GM19463 (cell line): ENCODE measurements around the gene SKIC3.
A peak's percentile ranks its signal among the peaks of the same experiment; 100 is the strongest.

Experiments
- ATAC-seq: cut with Tn5 transposase; IDR thresholded peaks from one replicate; pipeline ENCODE4 v1.9.1; 2021; ENCODE audit warnings: mild to moderate bottlenecking, moderate library complexity; ENCODE audit not compliant: unreplicated experiment

SKIC3 gene

DNA sequence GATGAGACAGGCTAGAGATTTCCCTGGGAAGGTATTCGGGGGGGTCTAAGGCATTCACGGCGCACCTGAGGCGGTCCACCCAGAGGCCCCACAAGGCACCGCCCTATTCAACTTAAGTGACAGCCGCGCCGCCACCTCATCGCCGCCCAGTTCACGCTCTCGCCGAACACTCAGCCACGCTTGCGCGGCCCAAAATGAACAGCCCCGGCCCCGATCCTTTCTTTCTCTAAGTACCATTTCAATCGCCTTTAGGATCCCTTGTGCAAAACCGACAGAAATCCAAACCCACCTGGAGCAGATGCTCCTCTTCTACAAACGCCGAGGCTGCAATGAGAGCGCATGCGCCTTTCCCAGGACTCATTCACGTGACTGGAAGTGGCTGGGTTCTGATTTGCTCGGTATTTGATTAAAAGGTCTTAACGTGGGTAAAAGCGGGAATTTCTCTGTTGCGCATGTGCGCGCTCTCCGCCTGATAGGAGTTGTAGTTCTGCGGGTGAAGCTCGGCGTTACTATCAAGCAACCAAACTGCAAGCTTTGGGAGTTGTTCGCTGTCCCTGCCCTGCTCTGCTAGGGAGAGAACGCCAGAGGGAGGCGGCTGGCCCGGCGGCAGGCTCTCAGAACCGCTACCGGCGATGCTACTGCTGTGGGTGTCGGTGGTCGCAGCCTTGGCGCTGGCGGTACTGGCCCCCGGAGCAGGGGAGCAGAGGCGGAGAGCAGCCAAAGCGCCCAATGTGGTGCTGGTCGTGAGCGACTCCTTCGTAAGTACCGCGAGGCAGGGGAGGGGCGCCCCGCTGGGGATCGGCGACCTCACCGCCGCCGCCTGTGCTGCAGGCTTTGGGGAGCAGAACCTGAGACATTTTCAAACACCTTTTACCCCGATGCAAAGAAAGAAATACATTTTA lies at the start of gene SKIC3, which contains the start of gene ARSK:
Gene SKIC3 (minus strand): TSS at position 331 of the 902 bp plus-strand sequence. CDS start 7,827 bp downstream, outside the sequence.
Gene ARSK (plus strand): TSS at position 455 of the 902 bp plus-strand sequence. CDS start 178 bp downstream, at position 633.
- peak; percentile 84 for ATAC-seq

DNA sequence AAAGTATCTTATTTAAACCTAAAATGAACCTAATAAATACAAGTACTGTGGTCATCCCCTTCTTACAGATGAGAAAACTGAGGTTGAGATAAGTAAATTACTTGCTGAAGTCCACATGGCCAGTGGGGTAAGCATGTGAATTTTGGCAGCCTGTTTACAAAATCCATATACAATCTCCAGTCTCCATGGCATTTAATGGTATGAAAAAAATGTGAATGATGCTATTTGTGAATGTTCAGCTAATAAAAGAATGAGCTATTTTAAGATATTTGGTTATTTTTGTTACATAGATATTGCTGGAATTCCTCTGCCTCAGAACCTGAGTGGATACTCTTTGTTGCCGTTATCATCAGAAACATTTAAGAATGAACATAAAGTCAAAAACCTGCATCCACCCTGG lies 45.8 kb upstream of the SKIC3 start:
- ATAC-seq = no peak

DNA sequence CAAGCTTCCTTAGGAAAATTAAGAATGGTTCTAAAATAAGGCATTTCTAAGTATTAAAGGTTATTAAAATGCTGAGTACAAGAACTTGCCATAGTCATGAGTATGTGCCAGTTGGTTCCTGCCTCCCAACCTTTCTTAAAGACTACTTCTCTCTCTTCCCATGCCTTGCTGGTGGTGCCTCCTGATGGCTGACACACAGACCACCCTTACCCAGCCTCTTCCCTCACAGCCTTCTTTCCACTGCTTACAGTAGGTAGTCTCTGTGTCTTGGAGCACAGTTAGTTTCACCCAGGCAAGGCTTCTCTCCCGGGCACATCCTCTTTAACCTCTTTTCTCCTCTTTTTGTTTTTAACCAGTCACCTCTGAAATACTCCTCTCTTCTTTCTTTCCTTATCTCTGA lies 44.5 kb upstream of the SKIC3 start:
- no peak for ATAC-seq

DNA sequence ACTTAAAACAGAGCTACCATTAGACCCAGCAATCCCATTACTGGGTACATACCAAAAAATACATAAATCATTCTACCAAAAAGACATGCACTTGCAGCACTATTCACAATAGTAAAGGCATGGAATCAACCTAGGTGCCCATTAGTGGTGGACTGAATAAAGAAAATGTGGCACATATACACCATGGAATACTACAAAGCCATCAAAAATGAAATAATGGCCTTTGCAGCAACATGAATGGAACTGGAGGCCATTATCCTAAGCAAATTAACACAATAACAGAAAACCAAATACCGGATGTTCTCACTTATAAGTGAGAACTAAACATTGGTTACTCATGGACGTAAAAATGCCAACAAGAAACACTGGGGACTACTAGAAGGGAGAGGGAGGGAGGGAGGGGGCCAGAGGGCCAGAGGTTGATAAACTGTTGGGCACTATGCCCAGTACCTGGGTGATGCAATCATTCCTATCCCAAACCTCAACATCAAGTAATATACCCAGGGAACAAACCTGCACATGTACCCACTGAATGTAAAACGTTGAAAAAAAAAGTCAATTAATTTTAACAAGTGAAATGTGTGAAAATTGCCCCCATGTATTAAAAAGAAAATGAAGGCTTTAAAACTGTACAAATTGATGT lies 40.6 kb upstream of the SKIC3 start:
- no peak for ATAC-seq

DNA sequence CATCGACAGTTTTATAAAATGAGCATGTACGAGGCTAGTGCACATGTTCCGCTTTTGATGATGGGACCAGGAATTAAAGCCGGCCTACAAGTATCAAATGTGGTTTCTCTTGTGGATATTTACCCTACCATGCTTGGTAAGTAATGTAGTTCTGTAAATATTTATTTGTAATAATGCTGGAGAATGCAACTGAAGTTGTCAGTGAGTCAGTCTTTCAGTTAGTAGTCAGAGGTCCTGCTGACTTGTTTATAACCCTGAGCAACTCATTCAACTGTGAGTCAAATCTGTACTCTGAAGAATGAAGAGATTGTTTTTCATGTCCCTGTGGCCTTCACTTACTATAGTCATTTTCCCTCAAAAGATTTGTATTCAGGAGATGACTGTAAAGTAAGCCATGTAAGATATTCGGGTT lies 36.7 kb upstream of the SKIC3 start:
- ATAC-seq = peak; percentile 88

DNA sequence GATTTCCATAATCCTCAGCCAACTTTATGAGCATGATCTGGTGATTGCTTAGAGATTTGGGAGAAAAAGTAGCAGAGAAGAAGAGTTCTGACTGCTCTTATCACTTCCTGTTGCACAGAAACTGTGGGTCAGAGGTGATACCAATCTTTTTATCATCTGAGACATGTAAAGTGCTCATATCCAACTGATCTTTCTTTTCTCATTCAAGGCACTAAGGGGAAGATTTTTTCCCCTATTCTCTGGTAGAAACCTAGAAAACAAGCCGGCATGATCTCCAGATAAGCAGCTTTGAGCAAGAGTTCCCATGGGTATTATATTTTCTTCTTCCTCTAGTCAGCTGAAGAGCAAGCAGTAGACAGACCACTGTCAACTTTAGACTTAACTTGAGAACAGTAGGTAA lies 36.1 kb upstream of the SKIC3 start:
- ATAC-seq = no peak

DNA sequence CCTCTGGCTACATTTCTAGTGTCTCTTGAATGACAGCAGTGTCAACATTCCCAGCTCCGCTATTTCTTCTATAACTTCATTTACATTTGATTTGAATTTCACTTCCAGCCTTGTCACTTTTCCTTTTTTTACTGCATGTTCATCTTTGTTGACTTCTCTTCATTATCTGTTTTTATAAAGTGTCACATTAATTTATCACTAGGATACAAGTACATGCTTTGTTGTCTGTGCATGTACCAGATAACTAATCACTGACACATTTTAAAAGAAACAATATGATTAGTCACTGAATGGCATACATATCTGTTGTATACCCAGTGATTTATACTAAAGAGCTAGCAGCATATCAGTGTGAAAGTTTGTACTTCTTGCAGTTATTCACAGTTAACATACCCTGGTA lies 29.2 kb upstream of the SKIC3 start:
- no peak for ATAC-seq

DNA sequence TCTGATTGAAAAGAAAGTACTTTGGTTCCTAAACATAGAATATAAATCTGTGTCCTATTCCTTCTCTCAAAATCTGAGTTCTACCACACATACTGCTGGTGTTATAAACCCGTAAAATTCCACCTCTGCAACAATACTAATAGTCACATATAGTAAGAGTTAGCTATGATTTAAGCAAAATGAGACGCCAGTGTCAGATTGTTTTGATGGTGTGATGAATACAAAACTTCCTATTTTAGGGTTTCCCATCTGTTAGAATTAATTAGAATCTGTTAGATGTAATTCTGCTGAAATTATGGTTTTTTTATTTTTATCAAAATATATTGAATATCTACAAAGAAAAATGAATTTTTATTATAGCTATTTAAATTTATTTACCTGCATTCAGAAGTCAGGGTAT lies 26.8 kb upstream of the SKIC3 start:
- ATAC-seq = no peak

DNA sequence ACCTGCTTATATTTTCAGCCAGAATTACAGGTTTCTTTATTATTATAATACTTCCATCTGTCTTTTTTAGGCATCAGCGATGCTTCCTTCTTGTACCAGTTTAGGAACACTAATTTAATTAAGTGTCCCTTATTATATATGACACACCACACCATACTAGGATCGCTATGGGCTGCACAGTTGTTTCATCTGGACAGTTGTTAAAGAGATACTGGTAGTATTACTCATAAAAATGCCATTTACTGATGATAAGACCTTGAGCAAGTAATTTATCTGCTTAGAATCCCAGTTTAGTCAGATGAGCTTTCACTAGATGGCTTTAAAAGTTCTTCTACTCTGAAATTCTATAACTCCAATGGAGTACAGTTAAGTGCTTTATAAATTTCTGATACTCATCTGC lies 17.2 kb upstream of the SKIC3 start:
- no peak for ATAC-seq

DNA sequence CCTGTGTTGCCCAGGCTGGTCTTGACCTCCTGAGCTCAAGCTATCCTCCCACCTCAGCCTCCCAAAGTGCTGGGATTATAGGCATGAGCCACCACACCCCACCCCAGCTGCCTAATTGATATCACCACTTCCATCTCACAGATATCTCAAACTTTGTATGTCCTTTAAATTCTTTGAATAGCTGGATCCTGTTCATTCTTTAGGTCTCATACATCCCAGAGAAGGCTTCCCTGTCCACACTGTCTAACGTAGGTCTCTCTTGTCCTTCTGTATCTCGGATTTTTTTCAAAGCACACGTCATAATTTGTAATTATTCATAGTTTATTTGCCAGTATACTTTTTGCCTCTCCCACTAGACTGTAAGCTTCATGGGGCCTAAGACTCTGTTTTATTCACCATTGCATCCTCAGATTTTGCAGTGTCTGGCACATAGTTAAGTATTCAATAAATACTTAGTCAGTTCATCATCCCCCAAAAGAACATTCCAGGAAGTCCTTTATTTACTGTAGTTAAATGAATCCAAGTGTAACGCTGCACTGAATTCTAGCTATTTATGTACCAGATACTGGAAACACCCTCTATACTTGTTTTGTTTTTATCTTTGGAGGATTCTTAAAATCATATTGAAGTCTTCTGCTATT lies 10.6 kb upstream of the SKIC3 start:
- ATAC-seq = no peak

DNA sequence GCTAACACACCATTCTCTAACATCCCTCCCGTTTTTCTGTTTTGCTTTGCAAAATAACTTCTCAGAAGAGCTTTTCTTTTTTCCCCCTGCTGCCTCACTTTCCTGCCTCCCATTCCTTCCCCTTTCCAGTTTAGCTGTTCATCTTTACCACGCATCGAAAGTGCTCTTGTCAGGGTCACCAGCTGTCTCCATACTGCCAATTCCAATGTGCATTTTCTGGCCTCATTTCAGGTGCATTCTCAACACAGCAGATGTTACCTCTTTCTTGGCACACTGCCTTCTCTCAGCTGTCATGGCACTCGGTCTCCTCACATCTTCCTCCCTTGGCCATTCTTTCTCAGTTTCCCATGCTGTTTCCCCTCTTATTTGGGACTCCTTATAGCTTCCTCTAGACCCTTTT lies 9.7 kb upstream of the SKIC3 start:
- ATAC-seq = no peak

DNA sequence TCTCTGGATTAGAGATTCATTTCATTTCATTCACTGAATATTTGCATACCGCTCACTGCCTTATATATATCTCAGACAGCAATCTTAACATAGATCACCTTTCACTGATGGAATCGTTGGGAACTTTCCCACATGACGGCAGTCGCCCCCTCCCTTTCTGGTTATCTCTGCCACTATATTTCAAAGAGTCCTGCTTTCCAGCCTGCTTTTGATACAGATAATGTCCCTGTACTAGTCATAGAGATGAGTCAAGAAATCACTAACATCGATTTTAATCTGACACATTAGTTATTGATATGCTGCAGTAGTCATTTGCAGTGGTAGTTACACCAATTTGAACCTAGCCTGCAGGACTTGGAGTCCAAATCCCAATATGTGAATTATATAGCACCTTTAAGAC lies 8.6 kb upstream of the SKIC3 start:
- ATAC-seq = no peak

DNA sequence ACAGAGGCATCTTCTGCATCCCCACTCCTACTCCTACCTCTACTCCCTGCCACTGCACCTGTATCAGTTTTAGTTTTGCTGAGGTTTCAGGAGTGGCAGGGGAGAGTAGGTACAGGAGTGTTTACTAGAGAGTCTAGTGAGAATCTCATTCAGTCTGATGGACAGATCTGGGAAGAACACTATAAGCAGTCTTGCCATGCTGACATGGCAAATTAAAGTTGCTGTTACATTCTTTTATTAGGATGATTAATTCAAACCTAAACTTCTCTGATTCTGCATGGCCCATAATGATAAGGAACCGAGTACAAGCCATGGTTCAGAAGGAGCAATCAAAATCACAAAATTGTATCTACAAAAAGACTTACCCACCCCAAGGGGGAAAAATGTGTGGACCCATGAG lies 7.5 kb upstream of the SKIC3 start:
- no peak for ATAC-seq

DNA sequence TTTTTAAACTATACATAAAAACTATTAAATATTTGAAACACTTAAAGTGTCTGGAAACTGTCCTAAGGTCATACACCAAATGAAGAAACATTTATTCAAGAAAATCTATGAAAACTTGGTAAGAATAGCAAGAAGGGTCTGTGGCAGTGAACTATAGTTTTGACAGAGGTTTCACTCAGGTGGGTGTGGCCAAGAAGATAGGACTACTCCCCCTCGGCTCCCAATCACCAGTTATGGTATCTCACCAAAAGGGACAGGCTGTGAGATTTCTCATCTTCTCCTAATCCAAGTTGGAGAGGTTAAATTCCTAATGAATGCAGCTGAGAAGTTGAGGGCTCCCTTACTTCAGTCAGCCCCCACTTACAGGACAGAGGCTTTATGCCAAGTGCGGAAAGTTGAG lies 3.1 kb upstream of the SKIC3 start:
- ATAC-seq = no peak

DNA sequence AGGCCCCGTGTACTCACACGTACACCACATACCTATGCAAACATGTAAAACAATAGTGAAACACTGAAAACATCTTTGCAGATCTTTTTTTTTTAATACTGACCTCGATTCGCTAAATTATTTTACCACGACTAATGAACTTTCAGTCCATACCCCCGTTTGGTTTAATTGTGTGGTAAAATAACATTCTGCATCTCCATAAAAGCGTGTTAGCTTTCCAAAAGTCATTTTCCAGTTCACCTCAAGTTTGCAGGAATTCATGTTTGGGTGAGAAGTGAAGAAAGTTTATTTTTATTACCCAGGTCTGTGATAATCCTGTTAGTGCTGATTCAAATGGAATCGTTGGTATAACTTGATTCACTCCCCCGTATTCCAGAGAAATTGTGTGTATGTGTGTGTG lies 776 bp upstream of the SKIC3 start:
- ATAC-seq = no peak

DNA sequence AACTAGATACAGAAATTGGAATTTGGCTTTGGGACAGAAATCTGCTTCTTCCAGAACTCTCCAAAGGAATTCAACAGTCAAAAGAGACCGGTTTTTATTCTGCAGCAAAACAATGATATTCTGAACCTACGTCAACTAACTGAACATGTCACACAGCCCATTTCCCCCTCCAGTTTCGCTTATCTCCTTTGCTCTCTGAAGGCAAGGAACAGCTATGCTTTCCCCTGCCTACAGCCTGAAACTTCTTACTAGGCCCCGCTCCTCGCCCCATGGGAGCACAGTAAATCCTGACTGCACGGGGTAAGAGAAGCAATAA lies 488 bp downstream of the SKIC3 start:
- ATAC-seq = peak; percentile 26

DNA sequence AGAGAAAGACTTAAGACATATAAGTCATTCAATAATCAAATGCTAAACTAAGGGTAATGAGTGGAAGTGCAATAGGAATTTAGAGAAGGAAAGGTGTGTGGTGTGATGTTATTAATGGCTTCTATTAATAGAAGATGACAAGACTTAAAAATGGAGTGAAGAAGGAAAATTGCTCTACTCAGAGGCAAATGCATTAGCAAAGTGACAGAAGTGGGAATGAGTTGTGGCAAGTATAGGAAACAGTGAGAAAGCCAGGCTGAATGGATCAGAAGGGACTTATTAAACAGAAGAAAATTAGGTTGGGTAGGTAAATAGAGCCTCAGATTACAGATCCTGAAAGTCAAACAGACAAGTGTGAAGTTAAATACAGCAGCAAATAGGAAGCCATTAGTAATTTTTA lies 5.7 kb downstream of the SKIC3 start:
- ATAC-seq = no peak

DNA sequence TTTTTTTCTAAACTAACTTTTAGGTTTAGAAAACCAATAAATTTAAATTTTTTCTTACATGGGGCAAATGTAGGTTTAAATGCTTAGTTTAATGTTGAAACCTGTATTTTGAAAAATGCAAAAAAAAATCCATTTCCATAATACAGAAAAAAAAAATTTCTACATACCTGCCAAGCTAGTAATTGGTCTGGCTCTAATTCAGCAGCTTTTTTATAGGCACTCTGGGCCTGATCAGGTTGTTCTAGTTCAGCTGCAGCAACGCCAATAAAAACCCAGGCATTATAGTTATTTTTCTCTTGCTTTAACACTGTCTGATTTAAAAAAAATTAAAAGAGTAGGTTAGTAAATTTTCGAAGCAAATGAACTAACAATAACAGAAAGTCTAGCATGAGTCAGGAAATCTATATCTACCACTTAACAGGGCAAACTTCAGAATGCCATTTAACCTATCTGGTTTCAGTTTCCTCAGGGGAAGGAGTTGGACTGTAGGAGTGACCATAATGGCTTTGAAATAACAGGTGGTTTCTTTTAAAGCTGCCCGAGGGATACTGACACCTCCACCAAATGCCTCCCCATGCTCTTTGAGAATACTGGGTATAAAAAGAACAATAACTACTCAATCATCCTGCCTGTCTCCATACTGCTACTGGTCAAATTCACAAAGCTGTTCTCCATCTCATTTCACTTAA lies 11.6 kb downstream of the SKIC3 start:
- peak; percentile 71 for ATAC-seq

DNA sequence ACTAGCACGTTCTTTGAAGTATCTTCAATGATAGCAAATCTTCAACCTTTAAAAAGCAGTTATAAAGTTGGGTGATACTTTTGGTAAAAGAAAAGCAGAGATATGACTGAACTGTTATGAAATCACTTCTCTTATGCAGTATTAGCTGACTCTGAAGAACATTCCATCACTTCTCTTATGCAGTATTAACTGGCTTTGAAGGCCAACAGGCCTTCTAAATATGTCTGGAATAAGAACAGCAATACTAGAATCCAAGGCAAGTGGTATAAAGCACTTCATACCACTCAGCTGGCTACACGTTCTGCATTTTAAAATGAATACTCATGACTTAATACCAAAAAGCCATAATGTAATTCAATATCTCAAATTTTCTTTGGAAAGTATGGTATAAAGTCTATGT lies 17.3 kb downstream of the SKIC3 start:
- no peak for ATAC-seq

DNA sequence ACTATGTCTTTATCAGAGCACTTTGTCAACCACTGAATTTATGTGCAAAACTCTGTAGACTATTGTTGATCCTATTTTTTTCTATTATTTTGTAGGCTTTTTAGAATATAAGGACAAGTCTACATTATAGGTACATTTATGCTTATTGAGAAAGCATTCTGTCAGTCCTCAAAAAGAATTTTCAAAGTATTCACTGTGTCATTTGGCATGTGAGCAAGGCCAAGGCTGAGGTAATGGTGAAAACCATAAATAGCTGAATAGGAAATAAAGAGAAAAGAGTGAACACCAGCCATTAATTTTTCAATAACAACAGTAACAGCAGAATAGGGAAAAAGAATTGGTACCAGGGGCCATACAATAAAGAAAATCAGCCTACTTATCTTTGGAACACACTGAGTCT lies 21.0 kb downstream of the SKIC3 start:
- ATAC-seq = no peak

DNA sequence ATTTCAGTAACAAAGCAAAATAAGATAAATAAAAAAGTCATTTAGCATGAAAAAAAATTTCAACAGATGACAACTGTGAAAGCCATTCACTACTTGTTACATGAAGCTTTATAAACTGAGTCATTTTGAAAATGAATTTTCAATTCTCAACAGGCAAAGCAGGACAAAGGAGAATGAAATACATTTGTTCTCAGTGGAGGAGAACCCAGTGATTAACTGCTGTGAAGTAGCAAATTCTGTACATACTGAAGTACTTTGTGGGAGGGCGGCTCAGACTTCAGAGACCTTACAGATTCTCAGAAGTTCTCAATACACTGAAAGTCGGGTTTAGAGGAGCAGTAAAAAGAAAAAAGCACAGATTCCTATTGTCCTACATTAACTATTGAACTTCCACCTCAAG lies 21.7 kb downstream of the SKIC3 start:
- no peak for ATAC-seq
